Frontal cortex (tissue), 4 donors: ENCODE results near the gene CAMK2B. TPM values are rescaled to one million over a fixed set of nuclear protein-coding genes. Genes with fewer than 3 reads are reported as not detected.

Experiments used
- DNase-seq, 2 donors: peaks; one replicate each; pipeline ENCODE4 v3.0.0; 2012; ENCODE audit warnings: low spot score in 2 of 2
- FAIRE-seq: peaks from 2 replicates; lab custom pipeline; 2012; peaks lifted over from hg19 to GRCh38; lab: Jason Lieb, UNC
- total RNA-seq: library from RNA; depleted of rRNA; stranded (reverse); fragments of >200 nt; gene quantifications from one replicate; pipeline ENCODE4 v1.2.3, GENCODE V29; 2014
- donor health status: control.
- donor health status: control.
- donor health status: control.

Gene CAMK2B
- total RNA-seq, 1 donor from 2014 or later = 99.5 TPM

DNA sequence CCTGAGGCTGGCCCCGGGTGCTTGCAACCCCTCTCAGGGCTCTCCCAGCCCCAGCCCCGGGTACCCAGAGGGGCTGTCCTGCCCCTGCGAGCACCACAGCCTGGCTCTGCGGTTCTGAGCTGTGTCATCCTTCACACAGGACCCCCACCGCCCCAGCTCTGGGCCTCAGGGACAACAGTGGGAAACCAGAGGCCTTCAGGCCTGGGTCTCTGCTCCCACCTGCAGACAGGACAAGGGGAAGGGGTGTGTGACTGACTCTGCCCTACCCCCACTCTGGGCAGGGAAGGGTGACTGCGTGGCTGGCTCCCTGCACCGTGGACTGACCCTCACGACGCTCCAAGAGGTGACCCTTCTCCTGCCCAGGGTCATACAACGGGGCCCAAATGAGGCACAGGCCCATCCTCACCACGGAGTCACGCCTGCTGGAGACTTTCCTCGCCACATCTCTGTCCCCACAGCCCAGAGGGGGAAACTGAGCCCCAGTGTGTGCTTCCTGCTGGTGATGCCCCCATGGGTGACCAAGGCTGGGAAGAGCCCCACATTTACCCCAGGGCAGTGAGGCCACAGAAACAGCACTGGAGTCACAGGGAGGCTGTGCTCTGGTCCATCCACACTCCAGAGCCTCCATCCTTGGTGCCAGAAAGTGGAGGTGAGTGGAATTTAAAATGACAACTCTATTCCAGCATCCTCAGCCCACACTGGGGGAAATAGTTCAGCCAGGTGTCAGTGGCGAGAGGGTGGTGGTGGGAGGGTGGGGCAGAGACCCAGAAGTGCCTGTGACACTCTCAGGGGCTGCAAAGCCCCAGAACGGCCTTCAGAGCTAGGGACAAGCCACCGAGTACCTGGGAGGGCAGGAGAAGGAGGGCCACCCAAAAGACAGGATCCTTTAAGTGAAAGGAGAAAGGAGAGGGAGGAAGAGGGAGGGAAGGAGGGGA, 13.6 kb downstream of the CAMK2B start:
- no peak for DNase-seq
- FAIRE-seq = no peak

DNA sequence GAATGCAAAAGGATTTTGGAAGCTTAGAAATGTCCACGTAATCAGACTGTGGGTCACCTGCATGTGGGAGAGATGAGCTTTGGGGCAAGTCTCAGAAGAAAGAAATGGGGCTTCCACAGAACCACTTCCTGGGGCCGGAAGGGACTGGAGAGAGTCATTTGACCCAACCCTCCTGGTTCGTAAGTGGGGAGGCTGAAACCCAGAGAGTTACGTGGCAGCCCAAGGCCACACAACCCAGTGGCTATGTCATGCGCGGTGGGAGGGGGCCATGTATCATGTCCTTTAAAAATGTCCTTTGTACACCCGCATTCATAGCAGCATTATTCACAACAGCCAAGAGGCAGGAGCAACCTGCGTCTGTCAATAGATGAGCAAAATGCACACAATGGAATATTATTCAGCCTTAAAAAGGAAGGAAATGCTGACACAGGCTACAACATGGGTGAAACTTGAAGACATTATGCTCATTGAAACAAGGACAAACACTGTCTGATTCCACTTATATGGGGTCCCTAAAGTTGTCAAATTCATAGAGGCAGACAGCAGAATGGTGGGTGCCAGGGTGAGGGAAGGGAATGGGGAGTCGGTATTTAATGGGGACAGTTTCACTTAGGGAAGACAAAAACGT, 15.1 kb downstream of the CAMK2B start:
- no peak for FAIRE-seq

DNA sequence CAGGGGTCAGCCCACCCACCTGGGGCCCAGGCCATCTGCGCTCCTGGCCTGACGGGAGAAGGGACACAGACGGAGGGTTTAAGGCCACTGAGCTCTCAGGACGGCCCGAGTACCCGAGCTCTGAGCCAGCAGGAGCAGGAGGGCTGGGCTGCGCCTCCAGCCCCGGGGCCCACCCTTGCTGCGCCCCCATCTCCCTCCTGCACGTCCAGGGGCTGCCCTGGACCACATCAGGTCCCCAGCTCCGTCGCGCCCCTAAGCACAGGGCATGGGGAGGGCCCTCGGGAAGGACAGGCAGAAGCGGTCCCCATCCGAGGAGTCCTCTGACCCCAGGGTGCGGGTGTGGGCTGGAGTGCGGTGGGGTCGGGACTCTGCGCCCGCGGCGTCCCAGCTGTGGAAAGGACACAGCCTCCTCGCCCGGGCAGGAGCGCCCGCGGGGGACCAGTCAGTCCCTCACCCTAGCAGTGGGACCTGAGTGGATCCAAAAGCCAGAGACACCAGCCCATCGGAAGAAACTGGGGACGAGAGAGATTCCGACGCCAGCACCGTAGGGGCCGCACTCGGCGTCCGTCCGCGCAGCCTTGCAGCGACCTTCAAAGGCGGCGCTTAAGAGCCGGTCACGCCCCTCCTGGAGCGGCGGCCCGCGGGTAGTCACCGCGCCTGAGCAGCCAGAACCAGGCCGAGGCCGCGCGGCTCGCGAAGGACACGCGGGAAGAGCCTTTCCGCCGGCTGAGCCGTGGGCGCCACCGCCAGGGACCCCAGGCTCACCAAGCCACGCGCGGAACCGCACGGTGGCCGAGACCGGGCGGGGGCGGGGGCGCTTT, 15.9 kb downstream of the CAMK2B start:
- peak; percentile 47 to 72 for DNase-seq
- no peak for FAIRE-seq

More for the DNA sequence above, 15.1 kb downstream of the CAMK2B start:
- no peak for DNase-seq

DNA sequence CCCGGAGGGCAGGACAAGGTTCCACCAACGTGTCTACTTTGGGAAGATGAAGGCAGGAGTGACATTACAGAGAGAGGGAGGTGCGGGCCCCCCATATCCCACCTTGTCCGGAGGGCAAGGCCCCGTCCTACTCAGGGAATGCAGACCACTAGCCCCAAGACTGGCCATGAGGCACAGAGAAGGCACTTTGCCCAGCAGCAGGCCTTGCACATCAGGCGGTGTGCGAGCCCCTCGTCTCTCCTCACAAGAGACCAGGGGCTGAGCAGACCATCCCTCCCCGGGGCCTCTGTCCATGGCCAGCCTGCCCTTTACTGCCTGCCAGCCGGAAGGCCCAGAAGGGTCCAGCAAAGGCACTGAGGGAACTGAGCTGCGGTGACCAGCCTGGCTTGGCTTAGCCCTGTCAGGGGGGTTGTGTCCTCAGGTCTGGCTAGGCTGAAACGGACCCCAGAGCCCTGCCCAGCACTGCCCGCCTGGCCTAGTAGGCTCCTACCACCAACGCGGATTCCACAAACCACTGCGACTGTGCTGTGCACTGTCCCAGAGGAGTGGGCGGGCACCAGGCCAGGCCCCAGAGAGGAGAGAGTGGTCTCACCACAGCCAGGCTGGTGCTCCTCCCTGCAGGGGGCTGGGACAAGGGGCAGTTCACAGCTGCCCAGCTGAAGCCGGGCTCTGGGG, 16.7 kb downstream of the CAMK2B start:
- FAIRE-seq (no peak), DNase-seq (no peak)

DNA sequence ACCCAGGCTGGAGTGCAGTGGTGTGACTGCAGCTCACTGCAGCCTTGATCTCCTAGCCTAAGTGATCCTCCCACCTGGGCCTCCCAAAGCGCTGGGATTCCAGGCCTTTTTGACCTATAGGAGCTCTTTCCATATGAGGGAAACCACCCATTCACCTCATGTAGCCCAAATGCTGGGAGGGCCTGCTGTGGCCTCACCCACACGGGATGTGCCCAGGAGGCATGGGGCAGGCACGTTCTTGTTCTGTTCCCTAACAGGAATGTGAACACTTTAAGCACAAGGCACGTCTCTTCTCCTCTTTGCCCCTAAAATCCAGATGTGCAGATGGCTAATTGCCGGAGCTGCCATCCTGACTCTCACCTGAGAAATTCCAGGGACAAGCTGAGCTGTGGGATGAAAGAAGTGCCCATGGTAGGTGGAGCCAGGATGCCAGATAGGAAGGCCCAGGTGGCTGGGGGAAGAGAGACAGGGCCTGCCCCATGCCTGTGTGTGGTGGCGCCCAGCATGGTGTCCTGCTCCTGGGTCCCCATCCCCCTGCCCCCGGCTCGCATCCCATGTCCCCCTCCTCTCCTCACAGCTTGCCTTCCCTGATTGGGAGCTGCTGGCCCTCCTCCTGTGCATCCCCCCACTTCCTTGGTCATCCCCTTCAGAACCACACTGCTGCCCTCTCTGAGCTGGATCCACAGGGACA, 17.3 kb downstream of the CAMK2B start:
- DNase-seq = no peak

DNA sequence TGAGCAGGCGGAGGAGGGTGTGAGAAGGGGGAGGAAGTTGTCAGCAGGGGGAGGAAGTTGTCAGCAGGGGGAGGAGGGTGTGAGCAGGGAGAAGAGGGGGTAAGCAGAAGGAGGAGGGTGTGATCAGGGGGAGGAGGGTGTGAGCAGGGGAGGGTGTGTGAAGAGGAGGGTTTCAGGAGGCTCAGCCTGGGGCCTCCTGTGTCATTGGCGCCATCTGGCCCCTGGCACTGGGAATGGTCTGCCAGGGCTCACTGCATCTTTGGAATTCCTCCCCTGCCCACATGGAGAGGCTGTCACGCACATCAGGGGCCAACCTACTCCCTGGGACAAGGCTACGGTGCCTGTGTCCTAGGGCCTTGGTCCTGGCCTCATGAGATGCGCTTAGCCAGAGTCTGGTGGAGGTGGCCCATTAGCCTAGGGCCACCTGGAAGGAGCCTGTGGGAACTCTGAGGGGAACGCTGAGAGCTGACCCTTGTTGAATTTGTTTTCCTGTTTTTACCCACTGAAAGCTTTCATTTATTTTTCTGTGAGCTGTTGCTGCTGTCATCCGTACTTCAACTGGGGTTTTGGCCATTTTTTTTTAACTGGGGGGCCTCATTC, 18.0 kb downstream of the CAMK2B start:
- no peak for FAIRE-seq
- DNase-seq = no peak

More for the DNA sequence above, 17.3 kb downstream of the CAMK2B start:
- no peak for FAIRE-seq

DNA sequence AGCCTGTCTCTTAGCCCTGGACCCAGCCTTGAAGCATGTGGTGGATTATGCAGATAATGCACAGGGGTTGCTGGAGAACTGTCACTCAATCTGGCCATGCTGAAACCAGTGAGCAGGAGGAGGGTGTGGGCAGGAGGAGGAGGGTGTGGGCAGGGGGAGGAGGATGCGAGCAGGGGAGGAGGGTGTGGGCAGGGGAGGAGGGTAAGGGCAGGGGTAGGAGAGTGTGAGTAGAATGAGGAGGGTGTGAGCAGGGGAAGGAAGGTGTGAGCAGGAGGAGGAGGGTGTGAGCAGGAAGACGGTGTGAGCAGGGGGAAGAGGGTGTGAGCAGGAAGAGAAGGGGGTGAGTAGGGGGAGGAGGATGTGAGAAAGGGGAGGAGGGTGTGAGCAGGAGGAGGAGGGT, 18.8 kb downstream of the CAMK2B start:
- DNase-seq (no peak), FAIRE-seq (no peak)

DNA sequence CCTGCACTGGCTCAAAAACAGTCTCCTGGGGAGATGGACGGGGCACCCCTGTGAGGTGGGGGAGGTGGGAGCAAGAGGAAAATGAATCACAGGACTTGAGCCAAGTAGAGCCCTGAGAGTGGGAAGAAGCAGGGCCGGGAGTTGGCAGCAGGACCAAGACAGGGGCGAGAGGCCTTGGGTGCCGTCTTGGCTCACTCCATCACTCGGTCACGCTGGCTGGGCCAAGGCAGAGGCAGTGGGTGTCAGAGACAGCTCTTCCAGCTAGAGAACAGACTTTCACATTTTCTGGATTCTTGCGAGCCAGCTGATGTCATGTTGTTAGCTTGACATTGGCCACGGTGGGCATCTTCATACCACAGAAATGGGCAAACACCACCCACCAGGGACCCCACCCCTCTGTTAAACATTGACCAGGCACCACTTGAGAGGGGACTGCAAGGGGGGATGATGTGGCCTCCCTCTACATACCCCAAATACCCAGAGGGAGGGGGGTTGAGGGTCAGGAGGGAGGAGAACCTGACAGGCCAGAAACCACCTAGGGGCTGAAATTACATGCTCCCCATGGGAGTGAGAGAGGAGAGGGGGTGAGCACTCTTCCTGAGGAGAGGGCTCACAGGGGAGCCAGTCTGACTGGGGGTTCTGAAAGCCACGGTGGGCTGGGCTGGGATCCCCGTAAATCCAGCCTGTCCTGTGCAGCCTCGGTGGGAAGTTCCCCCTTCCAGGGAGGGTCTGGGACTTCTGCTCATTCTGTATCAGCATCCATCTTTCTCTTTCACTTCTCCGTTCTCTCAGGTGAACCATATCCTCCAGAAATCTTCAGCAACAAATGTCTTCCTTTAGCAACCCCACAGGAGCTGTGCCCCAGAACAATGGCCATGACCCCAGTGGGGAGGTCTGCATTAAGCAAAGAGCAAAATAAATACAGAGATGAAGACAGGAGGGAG, 19.6 kb downstream of the CAMK2B start:
- FAIRE-seq (no peak), DNase-seq (peak in 1 of 2 donors; percentile 25)

DNA sequence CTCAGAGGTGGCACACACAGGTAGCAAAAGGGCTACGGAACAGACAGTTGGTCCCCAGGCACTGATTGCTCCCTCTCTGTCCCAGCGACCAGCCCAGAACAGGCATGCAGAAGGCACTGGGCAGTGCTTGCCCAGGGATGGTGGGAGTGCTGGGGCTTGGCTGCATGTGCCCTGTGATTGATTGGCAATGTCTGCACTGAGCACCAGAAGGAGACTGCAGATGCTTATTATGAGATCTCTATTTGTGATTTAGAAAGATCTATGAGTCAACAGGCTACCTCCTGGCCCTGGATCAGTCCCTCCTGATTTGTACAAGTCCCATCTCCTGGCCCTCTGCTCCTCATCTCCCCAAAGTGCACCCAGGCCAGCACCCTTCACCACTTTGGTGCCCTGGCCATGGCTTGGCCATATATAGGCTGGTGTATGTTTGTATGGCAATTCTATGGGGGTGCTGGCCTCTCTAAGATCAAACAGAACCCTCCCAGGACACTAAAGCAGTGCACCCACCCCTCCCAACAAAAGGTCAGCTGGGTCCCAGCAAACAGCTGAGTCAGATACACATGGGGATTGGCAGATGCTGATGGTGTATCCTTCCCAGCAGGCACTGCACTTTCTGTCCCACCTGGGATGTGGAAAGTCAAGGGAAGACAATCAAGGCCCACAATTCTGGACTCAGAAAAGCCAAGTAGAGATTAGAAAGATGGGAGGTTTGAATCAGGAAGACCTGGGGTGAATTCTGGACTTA, 30.9 kb downstream of the CAMK2B start:
- no peak for FAIRE-seq
- no peak for DNase-seq

DNA sequence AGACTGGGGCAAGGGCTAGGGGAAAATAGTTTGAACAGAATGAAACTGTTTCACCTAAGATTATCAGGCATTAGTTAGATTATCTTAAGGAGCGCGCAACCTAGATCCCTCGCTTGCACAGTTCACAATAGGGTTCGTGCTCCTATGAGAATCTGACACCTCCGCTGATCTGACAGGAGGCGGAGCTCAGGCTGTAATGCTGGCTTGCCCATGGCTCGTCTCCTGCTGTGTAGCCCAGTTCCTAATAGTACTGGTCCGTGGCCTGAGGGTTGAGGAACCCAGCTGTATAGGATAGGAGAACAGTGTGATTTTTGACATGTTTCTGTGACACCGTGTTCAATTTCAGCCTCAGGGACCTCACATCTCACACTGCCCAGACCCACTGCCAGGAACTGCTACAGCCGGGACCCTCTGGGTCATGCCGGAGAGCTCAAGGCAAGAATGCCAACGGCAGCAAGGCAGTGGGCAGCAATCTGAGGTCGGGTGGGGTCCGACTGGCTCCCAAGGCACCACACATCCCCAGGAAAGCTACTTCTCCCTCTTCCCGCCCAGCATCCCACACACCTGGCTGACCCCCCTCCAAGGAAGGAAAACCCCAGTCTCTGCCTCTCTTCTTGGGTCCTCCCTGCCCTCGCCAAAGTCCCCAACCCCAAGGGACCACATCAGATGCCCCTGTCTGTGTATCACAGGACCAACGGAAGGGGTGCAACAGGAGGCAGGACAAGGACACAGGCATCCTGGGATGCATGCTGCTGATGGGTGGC, 31.7 kb downstream of the CAMK2B start:
- no peak for FAIRE-seq
- DNase-seq = no peak

DNA sequence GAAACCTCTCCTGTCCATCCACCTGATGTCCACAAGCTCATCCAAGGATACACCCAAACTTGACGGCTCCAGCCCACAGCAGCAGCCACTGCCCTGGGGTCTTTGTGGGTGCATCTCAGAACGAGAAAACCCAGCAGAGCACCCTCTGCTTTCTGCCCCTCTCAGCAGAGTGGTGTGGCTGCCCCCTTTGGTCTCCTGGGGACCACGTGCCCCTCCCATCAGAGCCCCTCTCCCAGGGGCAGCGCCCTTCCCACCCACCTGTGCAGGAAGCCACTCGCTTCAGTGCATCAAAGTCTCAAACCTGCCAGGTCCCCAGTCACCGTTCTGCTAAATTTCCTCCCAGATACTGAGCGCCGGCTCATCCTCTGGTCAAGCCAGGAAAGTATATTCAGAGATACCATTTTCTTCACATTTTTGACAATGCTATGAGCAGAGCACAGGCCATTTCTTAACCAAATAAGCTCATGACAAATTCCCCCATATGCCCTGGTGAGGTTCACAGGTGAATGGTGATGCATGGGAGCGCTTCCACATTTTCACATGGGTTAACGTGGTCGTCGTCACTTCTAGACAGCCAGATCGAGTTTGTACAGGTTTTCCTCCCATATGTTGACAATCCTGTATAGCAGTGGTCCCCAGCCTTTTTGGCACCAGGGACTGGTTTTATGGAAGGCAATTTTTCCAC, 32.4 kb downstream of the CAMK2B start:
- FAIRE-seq = no peak
- DNase-seq = no peak

DNA sequence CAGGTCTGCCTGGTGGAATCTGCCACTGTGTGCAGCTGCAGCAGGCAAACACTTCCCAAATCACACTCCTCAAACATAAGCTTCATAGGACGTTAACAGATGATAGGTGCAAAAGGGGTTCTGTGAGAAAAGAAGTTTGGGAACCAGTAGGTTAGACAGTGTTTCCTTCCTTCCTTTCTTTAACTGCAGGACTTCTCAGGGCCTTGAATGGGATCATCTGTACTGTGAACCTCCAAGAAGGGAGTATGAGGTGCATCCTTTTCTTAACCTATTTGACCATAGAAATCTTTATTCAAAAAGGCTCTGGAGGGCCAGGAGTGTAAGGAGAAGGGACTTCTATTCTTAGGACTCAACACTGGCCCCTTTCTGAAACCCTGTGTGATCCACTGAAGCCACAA, 33.0 kb downstream of the CAMK2B start:
- DNase-seq = no peak
- FAIRE-seq = no peak

DNA sequence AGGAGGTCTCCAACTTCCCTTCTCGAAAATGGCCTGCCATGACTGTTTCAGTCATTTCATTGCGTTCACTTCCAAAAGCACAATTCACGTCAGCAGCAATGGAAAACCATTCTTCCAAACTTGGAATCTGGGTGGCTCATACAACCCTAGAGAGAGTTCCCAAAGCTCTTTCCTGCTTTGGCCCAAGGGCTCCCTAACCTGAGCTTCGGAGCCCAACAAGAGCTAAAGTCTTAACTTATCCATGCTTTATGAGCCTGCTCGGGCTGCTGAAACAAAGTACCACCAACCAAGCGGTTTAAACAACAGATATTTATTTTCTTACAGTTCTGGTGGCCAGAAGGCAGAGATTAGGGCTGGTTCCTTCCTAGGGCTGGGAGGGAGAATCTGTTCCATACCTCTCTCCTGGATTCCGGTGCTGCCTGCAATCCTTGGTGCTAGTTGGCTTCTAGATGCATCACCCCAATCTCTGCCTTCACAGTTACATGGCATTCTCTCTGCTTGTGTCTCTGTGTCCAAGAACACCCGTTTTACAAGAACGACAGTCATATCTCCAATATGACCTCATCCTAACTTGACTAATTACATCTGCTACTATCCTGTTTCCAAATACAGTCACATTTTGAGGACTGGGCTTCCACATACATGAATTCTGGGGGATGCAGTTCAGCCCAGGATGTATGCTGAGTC, 33.5 kb downstream of the CAMK2B start:
- FAIRE-seq = no peak
- DNase-seq = no peak

DNA sequence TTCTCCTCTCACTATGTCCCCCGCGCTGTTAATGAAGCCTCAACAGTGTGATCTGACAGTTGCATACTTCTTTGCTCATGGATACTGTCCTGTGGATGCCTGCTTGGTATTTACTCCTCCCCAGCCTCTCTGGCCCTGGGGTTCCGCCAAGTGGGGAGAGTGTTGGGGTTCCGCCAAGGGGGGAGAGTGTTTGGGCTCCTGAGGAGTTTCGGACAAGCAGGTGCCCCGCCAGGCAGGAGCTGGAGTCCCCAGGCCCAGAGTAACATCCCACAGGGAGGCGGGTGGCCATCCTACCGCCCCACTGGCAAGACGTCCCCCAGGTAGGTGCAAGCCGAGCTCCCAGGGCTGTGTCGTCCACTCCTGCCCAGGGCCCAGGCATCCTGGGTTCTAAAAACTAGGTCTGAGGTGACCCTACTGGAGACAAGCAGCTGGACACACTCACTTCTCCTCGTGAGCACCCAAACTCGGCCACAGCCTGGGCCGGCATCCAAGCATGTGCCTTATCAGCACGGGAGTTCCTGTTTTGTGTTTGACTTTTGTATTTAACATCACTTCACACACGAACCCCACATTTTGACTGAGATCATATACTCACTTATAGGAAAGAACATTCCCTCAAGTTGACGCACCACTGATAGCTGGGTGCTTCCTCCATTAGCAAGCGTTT, 34.2 kb downstream of the CAMK2B start:
- DNase-seq = no peak
- no peak for FAIRE-seq

DNA sequence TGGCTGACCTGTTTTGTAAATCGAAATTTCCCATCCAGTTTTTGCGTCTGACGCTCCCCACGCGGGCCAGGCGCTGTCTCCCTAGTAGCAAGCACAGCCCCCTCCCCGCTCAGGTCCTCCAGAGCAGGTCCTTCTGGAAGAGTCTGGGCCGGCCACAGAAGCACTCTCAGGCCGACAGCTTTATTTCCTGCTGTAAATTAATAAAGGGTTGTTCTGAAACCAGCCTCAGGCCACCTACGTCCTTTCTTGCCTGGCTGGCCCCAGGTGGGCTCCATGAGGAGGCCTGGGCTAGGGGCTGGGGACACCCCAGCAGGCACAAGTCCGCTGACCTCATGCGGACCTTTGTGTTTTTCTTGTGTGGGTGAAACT, 35.2 kb downstream of the CAMK2B start:
- DNase-seq (no peak), FAIRE-seq (no peak)
